ENCODE results near the gene DGKZ. TPM values are rescaled to one million over a fixed set of nuclear protein-coding genes. Genes with fewer than 3 reads are reported as not detected.
"Not testable (repeated sequence)": the region's sequence is repeated elsewhere in the genome, so short reads cannot be mapped to it uniquely, and the experiment has no call there.

Gene DGKZ
- total RNA-seq, 1 experiment from 2014 or later, result 68.9 TPM

GRCh38 chr11:46302866-46303265 lies 44.4 kb upstream of the DGKZ start:
- H2BK5ac ChIP-seq (ENCODE audit: insufficient read length, low read length), result no peak overlapping the region
- H2BK20ac ChIP-seq (ENCODE audit: low read depth, low read length, poor library complexity, severe bottlenecking), result no peak overlapping the region
- H4K8ac ChIP-seq (replicated peaks; ENCODE audit: insufficient read length, low read depth, low read length), result no peak overlapping the region
- H3K9me3 Mint-ChIP-seq, result no peaks in the 10 kb centered on the region
- no peaks in the 10 kb centered on the region for H3K4me1 ChIP-seq (ENCODE audit: insufficient read depth, low read length)
- H2BK12ac ChIP-seq (ENCODE audit: insufficient read length, low read depth, low read length), result no peak overlapping the region
- no peak overlapping the region for H3K4me2 ChIP-seq (ENCODE audit: insufficient read depth, insufficient read length, low read length)
- H3K27me3 ChIP-seq (ENCODE audit: insufficient read depth, low read length), result no peaks in the 10 kb centered on the region
- no peak for DNase-seq
- H3K14ac ChIP-seq (ENCODE audit: insufficient read depth, low read length), result no peak overlapping the region
- no peaks in the 10 kb centered on the region for H3K27me3 Mint-ChIP-seq (ENCODE audit: low read depth)
- no peaks in the 10 kb centered on the region for H3K23me2 ChIP-seq (ENCODE audit: insufficient read length, low read depth, low read length, poor library complexity, severe bottlenecking)
- no peak overlapping the region for H3K23ac ChIP-seq (ENCODE audit: insufficient read length, low read depth, low read length)
- H2AFZ ChIP-seq (ENCODE audit: low read length), result no peak overlapping the region
- no peak overlapping the region for H2BK120ac ChIP-seq (ENCODE audit: low read depth, low read length, poor library complexity, severe bottlenecking)
- no peak for TF ChIP-seq CTCF (conservative IDR thresholded peaks at IDR 0.05)
- peaks cover 7 to 17% of the 10 kb centered on the region in 2 experiments for H3K4me1 Mint-ChIP-seq
- no peak overlapping the region for H3K56ac ChIP-seq (ENCODE audit: insufficient read length, low read depth, low read length)
- no peak overlapping the region for H2BK15ac ChIP-seq (ENCODE audit: low read depth, low read length)
- H4K91ac ChIP-seq (ENCODE audit: insufficient read length, low read depth, low read length), result no peak overlapping the region
- no peak overlapping the region for H2AK5ac ChIP-seq (ENCODE audit: insufficient read length, low read length)
- no peak overlapping the region for H3K27ac Mint-ChIP-seq
- H3K4me3 Mint-ChIP-seq, result no peak overlapping the region
- H4K5ac ChIP-seq (ENCODE audit: insufficient read length, low read depth, low read length), result no peak overlapping the region
- H4K20me1 ChIP-seq (ENCODE audit: control insufficient read depth, insufficient read depth, insufficient read length), result no peaks in the 10 kb centered on the region
- no peak overlapping the region for H3K27ac ChIP-seq (ENCODE audit: insufficient read length, low read depth, low read length)
- WGBS (ENCODE audit: extremely low coverage, insufficient read length, low lambda C conversion rate), result no CpG with 5 or more reads among the region's 7 CpGs
- no peak overlapping the region for H3K18ac ChIP-seq (ENCODE audit: insufficient read length, low read depth, low read length)
- no peaks in the 10 kb centered on the region for H3K79me1 ChIP-seq (ENCODE audit: insufficient read depth, low read depth, low read length, poor library complexity, severe bottlenecking)
- H3K9ac ChIP-seq (ENCODE audit: extremely low read depth, insufficient read length, low read length), result no peak overlapping the region
- peaks cover 0 to 4% (median 0%) of the 10 kb centered on the region in 3 experiments; a peak in 1 of 7 replicates for H3K36me3 Mint-ChIP-seq (ENCODE audit: insufficient read depth in 1 of 3, low read depth in 3 of 3)
- no peak overlapping the region for H3K4ac ChIP-seq (ENCODE audit: low read depth, low read length)
- no peak overlapping the region for H3T11ph ChIP-seq (ENCODE audit: low read length)
- H3K9me3 ChIP-seq (ENCODE audit: control insufficient read depth, low read depth, low read length), result no peaks in the 10 kb centered on the region
- no peaks in the 10 kb centered on the region for H3K79me2 ChIP-seq (ENCODE audit: insufficient read depth, low read length)

- not testable (repeated sequence) for H3T11ph ChIP-seq (ENCODE audit: low read length); H3K23ac ChIP-seq (ENCODE audit: insufficient read length, low read depth, low read length); H3K56ac ChIP-seq (ENCODE audit: insufficient read length, low read depth, low read length); H3K23me2 ChIP-seq (ENCODE audit: insufficient read length, low read depth, low read length, poor library complexity, severe bottlenecking); H2BK120ac ChIP-seq (ENCODE audit: low read depth, low read length, poor library complexity, severe bottlenecking); H3K36me3 Mint-ChIP-seq (ENCODE audit: insufficient read depth in 1 of 3, low read depth in 3 of 3); H3K27ac Mint-ChIP-seq; H2BK5ac ChIP-seq (ENCODE audit: insufficient read length, low read length); H3K27ac ChIP-seq (ENCODE audit: insufficient read length, low read depth, low read length); H2BK15ac ChIP-seq (ENCODE audit: low read depth, low read length); H4K20me1 ChIP-seq (ENCODE audit: control insufficient read depth, insufficient read depth, insufficient read length); H4K5ac ChIP-seq (ENCODE audit: insufficient read length, low read depth, low read length); H2BK12ac ChIP-seq (ENCODE audit: insufficient read length, low read depth, low read length); H3K4ac ChIP-seq (ENCODE audit: low read depth, low read length); H3K9me3 ChIP-seq (ENCODE audit: control insufficient read depth, low read depth, low read length); H2AK5ac ChIP-seq (ENCODE audit: insufficient read length, low read length); H3K79me1 ChIP-seq (ENCODE audit: insufficient read depth, low read depth, low read length, poor library complexity, severe bottlenecking); H3K4me1 ChIP-seq (ENCODE audit: insufficient read depth, low read length); H4K91ac ChIP-seq (ENCODE audit: insufficient read length, low read depth, low read length); H3K9ac ChIP-seq (ENCODE audit: extremely low read depth, insufficient read length, low read length); H3K18ac ChIP-seq (ENCODE audit: insufficient read length, low read depth, low read length); H3K4me3 Mint-ChIP-seq; H3K4me2 ChIP-seq (ENCODE audit: insufficient read depth, insufficient read length, low read length); H3K9me3 Mint-ChIP-seq; H4K8ac ChIP-seq (replicated peaks; ENCODE audit: insufficient read length, low read depth, low read length); H3K27me3 ChIP-seq (ENCODE audit: insufficient read depth, low read length); H2BK20ac ChIP-seq (ENCODE audit: low read depth, low read length, poor library complexity, severe bottlenecking); H2AFZ ChIP-seq (ENCODE audit: low read length); H3K14ac ChIP-seq (ENCODE audit: insufficient read depth, low read length); H3K27me3 Mint-ChIP-seq (ENCODE audit: low read depth); DNase-seq; H3K79me2 ChIP-seq (ENCODE audit: insufficient read depth, low read length)
- H3K4me1 Mint-ChIP-seq, result peaks cover 11 to 27% of the 10 kb centered on the region in 2 experiments
- no CpG with 5 or more reads among the region's 12 CpGs for WGBS (ENCODE audit: extremely low coverage, insufficient read length, low lambda C conversion rate)
Measured at GRCh38 chr11:46304036-46304435, 43.2 kb upstream of the DGKZ start.
